ENCODE measurements around the gene BRD2. TPM values are rescaled to one million over a fixed set of nuclear protein-coding genes. Genes with fewer than 3 reads are reported as not detected.

Gene BRD2
- total RNA-seq, 1 donor from 2014 or later: 186 TPM

GRCh38 chr6:33008944-33009861 lies 40.8 kb downstream of the BRD2 start, which contains the start of gene HLA-DOA:
HLA-DOA (minus strand) TSS chr6:33009591.
- peak; percentile 19 for DNase-seq (ENCODE audit: low spot score)
- peaks cover 14% of the 10 kb centered on the region for H3K4me1 Mint-ChIP-seq (ENCODE audit: unreplicated experiment)
- no peak within 1 kb of the TSS for H3K27ac Mint-ChIP-seq (ENCODE audit: unreplicated experiment)
- TF ChIP-seq, protein P1, sequence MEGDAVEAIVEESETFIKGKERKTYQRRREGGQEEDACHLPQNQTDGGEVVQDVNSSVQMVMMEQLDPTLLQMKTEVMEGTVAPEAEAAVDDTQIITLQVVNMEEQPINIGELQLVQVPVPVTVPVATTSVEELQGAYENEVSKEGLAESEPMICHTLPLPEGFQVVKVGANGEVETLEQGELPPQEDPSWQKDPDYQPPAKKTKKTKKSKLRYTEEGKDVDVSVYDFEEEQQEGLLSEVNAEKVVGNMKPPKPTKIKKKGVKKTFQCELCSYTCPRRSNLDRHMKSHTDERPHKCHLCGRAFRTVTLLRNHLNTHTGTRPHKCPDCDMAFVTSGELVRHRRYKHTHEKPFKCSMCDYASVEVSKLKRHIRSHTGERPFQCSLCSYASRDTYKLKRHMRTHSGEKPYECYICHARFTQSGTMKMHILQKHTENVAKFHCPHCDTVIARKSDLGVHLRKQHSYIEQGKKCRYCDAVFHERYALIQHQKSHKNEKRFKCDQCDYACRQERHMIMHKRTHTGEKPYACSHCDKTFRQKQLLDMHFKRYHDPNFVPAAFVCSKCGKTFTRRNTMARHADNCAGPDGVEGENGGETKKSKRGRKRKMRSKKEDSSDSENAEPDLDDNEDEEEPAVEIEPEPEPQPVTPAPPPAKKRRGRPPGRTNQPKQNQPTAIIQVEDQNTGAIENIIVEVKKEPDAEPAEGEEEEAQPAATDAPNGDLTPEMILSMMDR (IDR thresholded peaks at IDR 0.05; ENCODE audit: unreplicated experiment): no peak
- H3K9me3 Mint-ChIP-seq (ENCODE audit: unreplicated experiment): no peaks in the 10 kb centered on the region
- no peaks in the 10 kb centered on the region for H3K36me3 Mint-ChIP-seq (ENCODE audit: low read depth, unreplicated experiment)
- H3K4me3 Mint-ChIP-seq (ENCODE audit: unreplicated experiment): peak within 1 kb of the TSS; percentile 95
- peaks cover 2% of the 10 kb centered on the region for H3K27me3 Mint-ChIP-seq (ENCODE audit: unreplicated experiment)

DNA sequence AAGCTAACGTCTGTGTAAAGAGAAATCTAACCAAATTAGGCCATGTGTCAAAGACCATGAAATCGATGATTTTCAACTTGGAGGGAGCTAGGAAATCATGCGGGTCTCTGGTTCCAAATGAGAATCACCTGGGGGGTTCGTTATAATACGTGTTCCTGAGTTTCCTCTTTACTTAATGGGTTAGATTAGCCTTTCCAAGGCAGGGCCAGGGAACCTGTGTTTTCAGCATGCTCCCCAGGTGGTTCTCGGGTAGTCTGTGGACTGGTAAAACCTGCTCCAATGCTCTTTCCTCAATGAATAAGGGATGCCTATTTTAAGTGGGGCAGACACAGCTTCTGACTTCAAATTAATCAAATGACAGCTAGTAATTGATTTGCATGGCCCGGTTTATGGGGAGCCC lies 42.0 kb downstream of the BRD2 start:
- peaks cover 2% of the 10 kb centered on the region for H3K27me3 Mint-ChIP-seq (ENCODE audit: unreplicated experiment)
- DNase-seq (ENCODE audit: low spot score): no peak
- H3K27ac Mint-ChIP-seq (ENCODE audit: unreplicated experiment): no peak overlapping the region
- no peaks in the 10 kb centered on the region for H3K36me3 Mint-ChIP-seq (ENCODE audit: low read depth, unreplicated experiment)
- H3K9me3 Mint-ChIP-seq (ENCODE audit: unreplicated experiment): no peaks in the 10 kb centered on the region
- H3K4me1 Mint-ChIP-seq (ENCODE audit: unreplicated experiment): peaks cover 14% of the 10 kb centered on the region
- TF ChIP-seq, protein P1 (IDR thresholded peaks at IDR 0.05; ENCODE audit: unreplicated experiment): no peak
- no peak overlapping the region for H3K4me3 Mint-ChIP-seq (ENCODE audit: unreplicated experiment)

- H3K27ac Mint-ChIP-seq (ENCODE audit: unreplicated experiment): no peak overlapping the region
- no peaks in the 10 kb centered on the region for H3K36me3 Mint-ChIP-seq (ENCODE audit: low read depth, unreplicated experiment)
- peaks cover 19% of the 10 kb centered on the region for H3K4me1 Mint-ChIP-seq (ENCODE audit: unreplicated experiment)
- no peak for DNase-seq (ENCODE audit: low spot score)
- no peaks in the 10 kb centered on the region for H3K9me3 Mint-ChIP-seq (ENCODE audit: unreplicated experiment)
- H3K4me3 Mint-ChIP-seq (ENCODE audit: unreplicated experiment): no peak overlapping the region
- TF ChIP-seq, protein P1 (IDR thresholded peaks at IDR 0.05; ENCODE audit: unreplicated experiment): no peak
- peaks cover 2% of the 10 kb centered on the region for H3K27me3 Mint-ChIP-seq (ENCODE audit: unreplicated experiment)
Observed at GRCh38 chr6:33013608-33014007, 45.2 kb downstream of the BRD2 start.

GRCh38 chr6:33014841-33015634 lies 46.6 kb downstream of the BRD2 start:
- peaks cover 2% of the 10 kb centered on the region for H3K27me3 Mint-ChIP-seq (ENCODE audit: unreplicated experiment)
- no peak overlapping the region for H3K4me3 Mint-ChIP-seq (ENCODE audit: unreplicated experiment)
- H3K36me3 Mint-ChIP-seq (ENCODE audit: low read depth, unreplicated experiment): no peaks in the 10 kb centered on the region
- DNase-seq (ENCODE audit: low spot score): peak; percentile 68
- no peaks in the 10 kb centered on the region for H3K9me3 Mint-ChIP-seq (ENCODE audit: unreplicated experiment)
- TF ChIP-seq, protein P1 (IDR thresholded peaks at IDR 0.05; ENCODE audit: unreplicated experiment): peak; percentile 91
- H3K4me1 Mint-ChIP-seq (ENCODE audit: unreplicated experiment): peaks cover 20% of the 10 kb centered on the region
- no peak overlapping the region for H3K27ac Mint-ChIP-seq (ENCODE audit: unreplicated experiment)

Data from endothelial cell (in vitro differentiated cells).